ENCODE data around the gene SORL1.
"Not testable (repeated sequence)": the region's sequence is repeated elsewhere in the genome, so short reads cannot be mapped to it uniquely, and the experiment has no call there.

Gene SORL1

DNA sequence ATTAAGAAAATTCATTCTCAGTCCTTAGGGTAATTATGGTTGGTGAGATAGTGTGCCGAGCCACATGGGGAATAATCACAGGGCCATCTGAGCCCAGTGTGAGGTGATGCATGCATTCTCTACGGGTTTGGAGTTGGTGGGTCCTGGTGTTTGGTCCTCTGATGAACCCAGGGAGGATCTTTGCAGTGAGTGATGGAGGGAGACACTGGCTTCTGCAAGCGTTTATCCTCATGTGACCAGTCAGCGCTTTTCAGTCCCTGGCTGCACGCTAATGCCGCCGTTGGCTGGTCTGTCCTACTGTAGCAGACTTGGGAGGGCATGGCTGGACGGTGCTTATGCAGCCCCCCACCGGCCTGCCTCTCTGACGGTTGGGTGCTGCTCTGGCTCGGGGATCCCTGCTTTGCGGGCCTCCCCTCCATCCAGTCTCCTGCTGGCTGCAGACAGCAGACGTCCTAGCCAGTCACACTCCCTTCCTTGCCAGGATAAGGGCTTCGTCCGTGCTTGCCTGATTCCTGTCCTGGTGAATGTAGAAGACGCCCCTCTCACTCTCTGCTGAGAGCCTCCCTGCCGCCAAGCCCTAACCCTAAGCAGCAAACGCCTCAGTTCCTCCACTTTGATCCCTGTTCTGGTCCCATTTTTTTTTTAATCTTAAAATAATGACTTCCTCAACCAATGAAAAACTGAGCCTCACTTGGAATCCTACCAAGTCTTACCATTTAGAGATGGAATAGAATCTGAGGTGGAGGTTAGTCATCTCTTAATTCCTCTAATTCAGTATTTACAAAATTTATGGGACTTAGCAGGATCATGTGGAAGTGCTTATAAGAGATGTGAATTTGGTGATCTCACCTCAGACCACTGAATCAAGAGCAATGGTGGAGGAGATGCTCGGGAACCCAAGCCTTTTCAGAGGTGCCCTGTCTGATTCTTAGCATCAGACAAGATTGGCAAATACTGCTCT is 144.4 kb downstream of the SORL1 start:
- no peak for DNase-seq

DNA sequence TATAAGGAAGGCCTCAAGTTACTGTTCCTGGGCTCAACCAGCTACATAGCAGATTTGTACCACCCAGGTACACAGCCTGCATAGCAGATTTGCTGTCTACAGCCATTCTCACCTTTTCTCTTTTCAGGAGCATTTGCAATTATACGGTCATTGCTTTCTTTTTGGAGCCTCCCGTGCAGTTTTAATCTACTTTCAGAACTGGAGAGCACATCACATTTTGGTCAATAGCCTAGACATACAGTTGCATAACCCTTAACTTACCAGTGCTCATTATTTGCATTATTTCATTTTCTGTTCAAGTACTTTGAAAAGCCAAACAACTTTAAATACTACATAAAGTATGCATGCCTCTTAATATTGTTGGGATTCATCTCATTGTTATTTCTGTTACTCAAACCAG is 151.2 kb downstream of the SORL1 start:
- no peak for DNase-seq

DNA sequence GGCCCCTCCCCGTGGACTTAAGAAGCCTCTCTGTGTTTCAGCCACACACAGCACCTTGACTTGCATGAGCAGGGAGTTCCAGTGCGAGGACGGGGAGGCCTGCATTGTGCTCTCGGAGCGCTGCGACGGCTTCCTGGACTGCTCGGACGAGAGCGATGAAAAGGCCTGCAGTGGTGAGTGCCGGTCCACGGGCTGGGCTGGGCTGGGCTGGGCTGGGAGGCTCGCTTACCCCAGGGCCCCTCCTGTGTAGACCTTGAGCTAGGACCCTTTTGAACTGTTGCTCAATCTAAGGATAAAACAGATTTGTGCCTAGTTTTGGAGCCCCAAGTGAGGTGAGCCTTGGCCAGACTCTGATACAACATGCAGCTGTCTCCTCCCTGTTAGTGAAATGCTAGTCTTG is 152.0 kb downstream of the SORL1 start:
- DNase-seq, result no peak

DNA sequence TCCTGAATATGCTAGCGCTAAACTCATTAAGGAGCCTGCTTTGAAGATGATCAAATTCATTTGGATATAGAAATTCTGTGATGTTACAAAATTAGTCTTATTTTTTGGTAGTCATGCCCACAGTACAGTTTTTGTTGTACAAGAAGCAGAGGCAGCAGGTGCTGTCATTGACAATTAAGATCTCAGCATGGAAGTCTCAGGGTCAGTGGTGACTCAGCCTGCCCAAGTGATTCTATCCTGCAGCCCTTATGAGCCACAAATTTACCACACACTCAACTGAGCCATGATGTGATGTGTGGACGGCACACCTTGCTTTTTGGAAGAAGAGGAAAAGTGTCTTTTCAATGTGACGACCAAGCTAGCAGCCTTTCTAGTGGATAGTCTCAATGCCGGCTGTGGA is 154.2 kb downstream of the SORL1 start:
- DNase-seq, result no peak

DNA sequence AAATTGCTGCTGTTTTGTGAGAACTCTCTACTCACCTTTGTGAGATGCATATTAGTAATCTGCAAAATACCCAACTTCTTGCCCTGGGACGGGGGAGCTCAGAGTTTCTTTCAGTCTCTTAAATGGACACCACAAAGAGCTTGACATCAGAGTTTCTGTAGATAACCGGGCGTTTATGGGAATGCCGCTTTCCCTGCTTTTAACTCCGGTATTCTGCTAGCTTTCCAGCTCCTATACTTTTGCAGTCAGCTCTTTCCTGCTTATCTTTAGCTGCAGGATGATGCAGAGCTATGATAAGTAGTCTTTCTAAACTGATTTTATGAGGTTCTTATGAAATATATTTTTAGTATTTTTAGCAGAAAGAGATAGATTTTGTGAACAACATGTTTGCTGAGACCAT is 155.2 kb downstream of the SORL1 start:
- DNase-seq, result no peak

DNA sequence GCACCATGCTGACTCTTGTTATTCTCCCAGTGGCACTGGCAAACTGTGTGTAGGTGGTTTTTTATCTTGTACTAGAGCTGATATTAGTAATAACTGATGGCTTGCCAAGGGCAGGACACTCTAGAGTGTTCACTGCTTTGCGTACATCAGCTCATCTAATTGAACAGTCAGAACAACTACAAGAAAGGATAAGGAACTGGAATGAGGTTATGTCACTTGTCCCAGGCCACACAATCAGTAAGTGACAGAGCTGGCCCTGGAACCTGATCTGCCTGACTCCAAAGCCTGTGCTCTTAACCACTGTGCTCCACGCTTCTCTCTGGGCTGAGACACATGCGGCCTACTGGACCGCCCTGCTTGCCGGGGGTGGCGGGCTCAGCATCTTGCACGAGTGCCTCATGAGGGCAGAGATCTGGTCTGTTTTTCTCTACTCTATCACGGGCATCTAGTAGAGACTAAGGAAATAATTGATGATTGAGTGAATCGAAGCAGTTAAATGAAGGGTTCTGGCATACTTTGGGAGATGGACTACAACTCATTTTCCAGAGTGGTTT is 156.5 kb downstream of the SORL1 start:
- no peak for DNase-seq

DNA sequence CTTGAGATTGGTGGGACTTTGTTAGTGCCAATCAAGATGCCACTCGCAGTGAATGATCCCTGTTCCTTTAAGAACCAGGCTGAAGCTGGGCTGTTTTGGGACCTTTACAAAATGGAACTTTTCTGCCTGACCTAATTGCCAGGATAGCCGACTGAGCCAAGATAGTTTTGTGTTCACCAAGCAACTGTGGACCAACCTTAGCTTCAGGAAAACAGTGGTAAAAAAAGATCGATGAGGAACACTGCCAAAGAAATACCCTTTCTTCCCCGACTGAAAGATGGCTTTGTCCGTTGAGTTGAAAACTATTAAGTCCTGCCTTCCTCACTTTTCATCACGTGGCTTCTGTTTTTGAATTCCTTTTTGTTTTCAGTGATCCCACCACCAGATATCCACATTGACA is 158.6 kb downstream of the SORL1 start:
- no peak for DNase-seq

DNA sequence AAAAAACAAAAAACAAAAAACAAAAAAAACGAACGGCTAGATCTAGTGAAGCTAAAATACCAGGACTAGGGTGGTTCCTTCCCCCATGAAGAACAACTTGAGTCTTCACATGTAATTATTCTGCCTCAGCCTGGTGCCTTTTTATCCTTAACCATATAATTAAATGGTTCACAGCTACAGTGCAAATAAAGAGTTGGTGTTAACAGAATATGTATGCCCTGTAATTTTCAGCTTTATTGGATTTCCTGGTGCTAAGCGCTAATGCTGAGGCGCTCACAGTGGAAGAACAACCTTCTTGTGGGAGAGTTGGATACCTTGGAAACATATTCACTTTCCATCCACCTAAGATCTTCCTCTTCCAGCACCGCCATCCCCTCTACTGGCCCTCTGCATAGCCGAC is 159.1 kb downstream of the SORL1 start:
- DNase-seq, result peak; percentile 50 to 85

DNA sequence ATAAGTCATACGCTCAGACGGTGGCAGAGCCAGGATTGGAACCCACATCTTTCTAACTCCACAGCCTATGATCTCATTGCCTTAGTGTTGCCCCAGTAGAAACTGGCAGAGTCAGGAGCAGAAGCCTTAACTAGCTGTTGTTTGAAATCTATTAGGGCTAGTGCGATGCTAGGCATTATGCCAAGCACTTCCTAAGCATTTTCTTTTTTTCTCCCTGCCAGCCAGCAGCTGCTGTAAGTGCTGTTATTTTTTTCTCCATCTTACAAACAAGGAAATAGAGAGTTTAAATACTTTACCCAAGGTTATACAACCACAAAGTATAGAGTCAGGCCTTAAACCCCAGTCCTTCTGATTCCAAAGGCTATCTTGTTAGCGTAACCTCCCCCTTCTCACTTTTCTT is 161.6 kb downstream of the SORL1 start:
- DNase-seq, result peak; percentile 10 to 62

DNA sequence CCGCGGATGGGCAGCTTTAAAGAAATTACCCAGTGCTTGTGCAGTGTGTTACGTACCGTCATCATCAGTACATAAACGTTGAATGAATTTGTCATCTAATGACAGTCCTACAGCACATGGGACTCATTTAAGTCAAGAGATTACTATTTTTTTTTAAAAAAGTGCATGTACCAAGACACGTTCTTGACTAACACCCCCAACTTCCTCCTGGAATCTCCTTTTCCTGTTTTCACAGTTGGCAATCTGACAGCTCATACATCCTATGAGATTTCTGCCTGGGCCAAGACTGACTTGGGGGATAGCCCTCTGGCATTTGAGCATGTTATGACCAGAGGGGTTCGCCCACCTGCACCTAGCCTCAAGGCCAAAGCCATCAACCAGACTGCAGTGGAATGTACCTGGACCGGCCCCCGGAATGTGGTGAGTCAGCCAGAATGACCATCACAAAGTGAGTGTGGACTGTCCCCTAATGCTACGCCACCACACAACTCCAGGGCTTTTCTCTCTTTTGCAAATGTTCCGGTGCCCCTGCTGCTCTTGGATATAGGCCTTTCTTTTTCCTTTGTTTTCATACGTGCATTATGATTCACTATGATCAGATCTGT is 162.6 kb downstream of the SORL1 start:
- no peak for DNase-seq

DNA sequence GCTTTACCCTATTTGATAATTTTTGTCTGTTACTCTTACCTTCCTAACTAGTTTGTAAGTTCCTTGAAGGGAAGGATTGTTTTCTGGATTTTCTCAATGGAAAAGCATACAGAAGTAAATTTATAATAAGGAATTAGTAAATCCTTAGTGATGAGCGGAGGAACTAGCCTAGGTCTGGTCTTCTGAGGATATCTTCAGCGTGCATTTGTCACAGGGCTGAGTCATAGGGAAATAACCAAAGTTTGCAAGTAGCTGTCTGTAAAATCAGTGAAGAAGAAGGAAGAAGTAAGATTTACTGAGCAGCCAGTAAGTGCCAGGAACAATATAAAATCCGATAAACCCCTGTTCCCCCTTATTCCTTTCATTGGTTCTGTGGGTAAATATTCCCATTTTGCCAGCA is 163.4 kb downstream of the SORL1 start:
- DNase-seq, result no peak

DNA sequence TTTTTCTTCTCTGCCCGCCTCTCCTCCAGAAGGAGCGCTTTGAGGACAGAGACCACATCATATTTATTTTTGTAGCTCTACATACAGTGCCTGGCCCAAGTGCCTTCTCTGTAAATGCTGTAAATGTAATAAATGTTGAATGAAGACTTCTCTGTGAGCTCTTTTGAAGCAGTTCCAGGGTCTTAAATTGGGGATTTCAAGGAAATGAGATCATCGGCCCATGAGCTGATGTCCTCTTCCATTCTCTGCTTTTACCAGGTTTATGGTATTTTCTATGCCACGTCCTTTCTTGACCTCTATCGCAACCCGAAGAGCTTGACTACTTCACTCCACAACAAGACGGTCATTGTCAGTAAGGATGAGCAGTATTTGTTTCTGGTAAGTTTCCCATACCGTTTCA is 166.4 kb downstream of the SORL1 start:
- DNase-seq, result no peak

DNA sequence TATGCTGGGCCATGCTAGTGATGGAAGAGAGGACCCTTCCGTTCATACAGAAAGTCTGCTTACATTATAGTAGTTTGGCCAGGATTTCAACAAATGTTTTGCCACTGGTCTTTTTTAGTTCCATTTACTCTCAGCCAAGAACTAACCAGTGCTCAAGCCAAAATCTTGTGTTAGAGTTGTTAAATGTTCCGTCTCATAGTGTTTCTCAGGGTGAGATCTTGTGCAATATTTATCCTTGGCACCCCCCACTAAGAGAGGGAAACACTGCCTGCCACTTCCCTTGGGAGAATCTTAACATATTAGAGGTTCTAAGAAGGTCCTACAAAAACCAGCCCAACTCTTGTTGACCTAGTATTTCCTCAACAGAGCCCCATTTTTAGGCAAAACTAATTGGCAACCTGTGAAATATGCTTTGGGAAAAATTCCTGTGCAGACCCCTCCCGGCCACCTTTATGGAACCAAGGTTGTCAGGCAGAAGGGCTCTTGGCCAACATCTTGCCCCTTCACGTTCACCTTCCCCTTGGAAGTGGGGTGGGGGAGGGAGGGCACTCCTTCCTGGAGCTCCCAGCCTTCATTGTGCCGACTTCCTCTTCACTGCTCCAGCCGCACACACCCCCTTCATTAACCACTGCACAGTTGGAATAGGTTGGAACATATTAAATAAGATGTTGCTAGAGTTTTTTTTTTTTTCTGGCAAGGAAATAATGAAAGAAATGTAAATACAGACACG is 173.8 kb downstream of the SORL1 start:
- DNase-seq, result no peak

DNA sequence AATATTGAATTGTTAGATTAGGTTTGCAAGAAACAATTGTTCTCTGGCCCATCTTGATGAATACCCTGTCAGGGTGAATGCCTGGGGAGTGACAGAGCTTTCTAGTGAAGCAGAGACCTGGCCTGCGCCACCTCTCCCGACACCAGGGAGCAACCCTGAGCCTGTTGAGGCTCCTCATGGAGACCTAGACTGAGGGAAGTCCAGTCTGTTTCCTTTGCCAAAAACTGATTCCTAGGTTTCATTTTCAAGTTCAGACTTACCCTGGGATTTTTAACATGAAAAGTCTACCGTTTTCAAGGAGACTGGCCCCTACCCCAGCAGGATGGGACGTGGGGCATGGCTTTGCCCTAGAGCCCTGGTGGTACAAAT is 174.4 kb downstream of the SORL1 start:
- DNase-seq, result no peak

DNA sequence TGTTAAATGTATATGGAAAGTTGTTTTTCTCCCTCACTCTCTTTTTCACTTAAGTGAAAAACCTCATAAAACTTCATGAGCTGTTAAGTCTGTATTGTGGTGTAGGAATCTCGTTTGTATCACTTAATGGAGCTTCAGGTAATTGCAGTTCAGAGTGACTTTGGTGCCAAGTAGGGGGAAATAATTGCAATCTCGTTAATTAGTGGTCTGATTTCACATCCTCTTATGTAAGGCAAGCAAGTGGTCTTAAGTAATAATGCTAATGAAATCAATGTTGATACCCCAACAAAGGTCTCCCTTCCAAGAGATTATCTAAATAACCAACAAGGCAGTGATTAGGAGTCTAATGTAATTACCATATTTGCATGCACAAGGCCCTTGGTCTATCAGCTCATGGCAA is 174.9 kb downstream of the SORL1 start:
- no peak for DNase-seq

DNA sequence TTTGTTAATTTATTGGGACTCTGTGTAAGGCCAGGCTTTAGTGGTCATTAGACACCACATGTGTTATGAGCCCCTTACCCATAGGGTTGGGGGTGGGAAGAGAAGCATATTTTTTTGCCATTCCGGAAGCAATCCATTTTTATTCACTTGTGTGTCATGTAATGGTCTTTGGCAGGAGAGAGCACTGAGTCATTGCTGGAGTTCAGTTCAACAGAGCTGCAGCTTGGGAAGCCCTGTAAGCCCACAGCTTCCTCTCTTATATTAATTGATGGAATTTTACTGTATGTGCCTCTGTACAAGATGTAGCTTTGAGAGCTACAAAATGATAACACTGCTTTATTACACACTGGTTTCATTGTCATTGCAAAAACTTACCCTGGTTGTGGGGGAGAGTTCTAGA is 177.9 kb downstream of the SORL1 start:
- DNase-seq, result no peak

DNA sequence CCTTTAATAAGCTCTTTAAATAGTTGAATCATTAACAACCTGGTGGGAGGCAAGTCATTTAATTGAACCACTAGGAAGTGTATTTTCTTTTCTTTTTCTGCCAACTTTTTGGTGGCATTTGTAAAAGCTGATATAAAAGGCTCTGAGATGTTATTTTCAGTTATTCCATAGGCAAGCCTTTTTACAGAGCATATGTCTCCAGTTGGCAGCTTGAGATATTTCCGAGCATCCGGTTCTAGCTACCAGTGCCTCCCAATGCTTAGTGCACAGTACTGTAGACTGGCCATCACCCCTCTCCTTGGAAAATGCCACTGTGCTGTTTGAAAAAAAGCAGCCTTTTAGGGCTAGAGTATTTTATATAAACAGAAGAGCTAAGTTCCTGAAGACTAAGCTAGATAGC is 179.3 kb downstream of the SORL1 start:
- DNase-seq, result no peak

DNA sequence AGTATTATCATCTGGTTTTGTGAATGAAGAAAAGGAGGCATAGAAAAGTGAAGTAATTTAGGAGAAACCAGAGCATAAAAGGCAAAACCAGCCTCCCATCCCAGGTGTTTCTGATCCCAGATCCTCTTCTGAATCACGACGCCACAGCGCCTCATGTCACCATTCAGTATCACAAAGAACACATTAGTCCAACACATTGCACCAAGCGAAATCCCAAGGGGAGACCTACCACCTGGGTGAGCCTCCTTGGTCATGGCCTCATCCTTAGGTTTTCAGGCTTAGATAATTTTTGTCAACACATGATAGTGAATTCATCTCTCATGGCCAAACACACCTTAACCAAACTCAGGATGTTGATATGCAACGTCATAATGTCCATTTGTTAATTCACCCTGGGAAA is 182.2 kb downstream of the SORL1 start:
- no peak for DNase-seq

DNA sequence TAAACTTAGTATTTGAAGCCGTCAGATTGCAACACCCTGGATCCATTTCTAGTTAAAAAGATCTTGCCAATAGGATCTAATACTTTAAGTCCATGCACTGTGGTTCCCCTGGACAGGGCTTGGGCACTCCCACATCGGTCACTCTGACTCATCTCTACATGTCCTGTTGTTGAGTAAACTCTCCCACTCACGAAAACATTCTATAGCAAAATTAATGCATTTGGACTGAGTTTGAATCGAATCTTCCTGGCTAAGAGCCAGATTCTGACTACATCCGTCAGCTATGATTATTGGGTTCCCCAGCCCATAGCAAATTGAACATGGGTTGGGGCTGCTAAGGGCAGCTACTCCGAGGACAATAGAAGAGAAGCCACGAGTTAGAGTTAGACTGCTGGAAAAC is 182.8 kb downstream of the SORL1 start:
- DNase-seq, result no peak

DNA sequence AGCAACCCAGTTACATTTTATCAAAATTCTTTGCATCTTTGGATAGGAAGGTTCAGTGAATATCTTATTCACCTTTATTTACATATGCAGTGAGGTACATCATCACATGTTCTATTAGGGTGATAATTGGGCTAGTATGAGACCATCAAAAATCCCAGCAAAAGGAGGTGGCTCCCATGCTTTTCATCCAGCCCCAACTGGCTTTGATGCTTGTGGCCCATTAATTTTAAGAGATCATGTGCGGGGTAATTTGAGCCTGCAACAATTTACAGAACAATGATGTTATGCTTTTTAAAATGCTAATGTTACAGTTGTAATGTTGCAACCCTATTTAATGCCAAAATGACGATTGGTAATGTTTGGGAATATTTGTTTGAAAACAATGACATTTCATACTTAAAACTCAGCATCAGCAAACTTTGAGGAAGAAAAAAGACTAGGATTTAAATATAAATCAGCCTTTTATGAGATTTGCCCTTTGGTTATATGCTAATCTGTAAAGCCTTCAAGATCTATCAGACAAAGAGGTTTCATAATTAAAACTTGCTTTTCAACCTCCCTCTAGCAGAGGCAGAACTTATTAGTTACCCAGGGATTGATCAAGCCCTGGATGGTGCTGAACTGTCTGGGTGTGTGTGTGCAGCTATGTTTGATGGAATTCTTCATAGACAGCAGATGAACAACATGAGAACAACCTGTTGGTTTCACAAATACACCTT is 184.1 kb downstream of the SORL1 start:
- DNase-seq, result no peak

DNA sequence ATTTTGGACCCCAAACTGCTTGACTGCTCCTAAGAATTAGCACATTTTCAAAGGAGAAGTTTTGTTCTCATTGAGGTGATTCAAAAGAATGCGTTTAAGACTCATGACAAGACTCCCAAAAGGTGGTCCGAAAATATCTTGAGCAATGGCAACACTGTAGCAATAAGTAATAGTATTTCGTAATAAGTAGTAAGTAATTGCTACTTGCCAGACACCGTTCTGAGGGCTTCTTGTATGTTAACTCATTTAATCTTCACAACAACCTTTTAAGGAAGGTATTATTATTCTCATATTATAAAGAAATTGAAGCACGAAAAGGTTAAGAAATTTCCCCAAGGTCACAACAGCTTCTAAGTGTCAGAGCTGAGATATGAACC is 184.7 kb downstream of the SORL1 start:
- no peak for DNase-seq

DNA sequence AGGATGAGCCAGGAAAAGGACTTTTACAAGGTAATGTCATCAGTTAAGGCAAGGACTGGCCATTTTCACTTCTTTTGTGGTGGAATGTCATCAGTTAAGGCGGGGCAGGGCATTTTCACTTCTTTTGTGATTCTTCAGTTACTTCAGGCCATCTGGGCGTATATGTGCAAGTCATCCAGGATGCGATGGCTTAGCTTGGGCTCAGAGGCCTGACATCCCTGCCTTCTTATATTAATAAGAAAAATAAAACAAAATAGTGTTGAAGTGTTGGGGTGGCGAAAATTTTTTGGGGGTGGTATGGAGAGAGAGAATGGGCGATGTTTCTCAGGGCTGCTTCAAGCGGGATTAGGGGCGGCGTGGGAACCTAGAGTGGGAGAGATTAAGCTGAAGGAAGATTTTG is 185.5 kb downstream of the SORL1 start:
- DNase-seq, result not testable (repeated sequence)

Data from NCI-H2081 (cell line).